NCI-H1105 (cell line): ENCODE results near the gene MATK.
"Not testable (repeated sequence)": the region's sequence is repeated elsewhere in the genome, so short reads cannot be mapped to it uniquely, and the experiment has no call there.

ENCODE experiments used
- DNase-seq: peaks from one replicate; lab custom pipeline; 2025; lab: John Stamatoyannopoulos, UW

Gene MATK

GRCh38 chr19:3816148-3816547 is 30.0 kb upstream of the MATK start:
- not testable (repeated sequence) for DNase-seq

GRCh38 chr19:3814648-3815047 is 28.5 kb upstream of the MATK start:
- DNase-seq, result no peak

GRCh38 chr19:3813473-3814392 is 27.6 kb upstream of the MATK start:
- DNase-seq, result no peak

- DNase-seq, result no peak
These were observed 24.7 kb upstream of the MATK start for GRCh38 chr19:3810708-3811355.

- no peak for DNase-seq
These were observed 23.9 kb upstream of the MATK start for GRCh38 chr19:3809881-3810707.

- DNase-seq, result no peak
These were observed 22.4 kb upstream of the MATK start for GRCh38 chr19:3808420-3809143.

GRCh38 chr19:3807574-3808354 is 21.6 kb upstream of the MATK start:
- DNase-seq, result no peak

GRCh38 chr19:3807131-3807480 is 20.9 kb upstream of the MATK start:
- DNase-seq, result no peak

- no peak for DNase-seq
These were observed 19.7 kb upstream of the MATK start for GRCh38 chr19:3805859-3806258.

GRCh38 chr19:3804429-3804828 is 18.2 kb upstream of the MATK start:
- DNase-seq, result no peak

GRCh38 chr19:3803986-3804385 is 17.8 kb upstream of the MATK start:
- no peak for DNase-seq

GRCh38 chr19:3803114-3803888 is 17.1 kb upstream of the MATK start:
- no peak for DNase-seq

- DNase-seq, result peak; percentile 68
These were observed 15.4 kb upstream of the MATK start for GRCh38 chr19:3801412-3802096.

- no peak for DNase-seq
These were observed 14.8 kb upstream of the MATK start for GRCh38 chr19:3800996-3801395.

- DNase-seq, result no peak
These were observed 12.0 kb upstream of the MATK start for GRCh38 chr19:3798137-3798536.

- no peak for DNase-seq
These were observed 10.2 kb upstream of the MATK start for GRCh38 chr19:3796358-3796757.

GRCh38 chr19:3793799-3794198 is 7.6 kb upstream of the MATK start:
- DNase-seq, result no peak

- no peak for DNase-seq
These were observed 5.9 kb upstream of the MATK start for GRCh38 chr19:3792114-3792513.

- no peak for DNase-seq
These were observed 4.8 kb upstream of the MATK start for GRCh38 chr19:3790941-3791340.
